HepG2 (cell line): Measurements from ENCODE around the gene TH. TPM values are rescaled to one million over a fixed set of nuclear protein-coding genes. Genes with fewer than 3 reads are reported as not detected.

Experiments
- GATA4 ChIP-seq: sonication (generic); IDR thresholded peaks from 2 replicates; pipeline ENCODE4 v1.6.1; 2016; ENCODE audit warnings: antibody characterized with exemption, low read depth, borderline replicate concordance
- GATAD1 ChIP-seq: IDR thresholded peaks from 2 replicates; pipeline ENCODE4 v1.6.1; 2016; ENCODE audit warnings: missing genetic modification reagents, missing compliant biosample characterization
- HDAC1 ChIP-seq: sonication (generic); formaldehyde crosslinking; IDR thresholded peaks from 2 replicates; pipeline ENCODE4 v1.5.1; 2020; ENCODE audit warnings: mild to moderate bottlenecking, missing genetic modification reagents
- HES4 ChIP-seq: sonication (generic); formaldehyde crosslinking; IDR thresholded peaks from 2 replicates; pipeline ENCODE4 v1.9.0; 2021; ENCODE audit warnings: mild to moderate bottlenecking, missing genetic modification reagents, borderline replicate concordance
- IRF2 ChIP-seq: IDR thresholded peaks from 2 replicates; pipeline ENCODE4 v1.6.1; 2018; ENCODE audit warnings: missing genetic modification reagents, missing compliant biosample characterization
- KAT8 ChIP-seq: IDR thresholded peaks from 2 replicates; pipeline ENCODE4 v1.6.1; 2016; ENCODE audit warnings: missing genetic modification reagents, missing compliant biosample characterization
- KDM2A ChIP-seq: sonication (generic); formaldehyde crosslinking; IDR thresholded peaks from 2 replicates; pipeline ENCODE4 v1.4.0; 2020; ENCODE audit warnings: low read depth, missing genetic modification reagents, borderline replicate concordance
- NPAS2 ChIP-seq: sonication (generic); formaldehyde crosslinking; IDR thresholded peaks from 2 replicates; pipeline ENCODE4 v1.8.0; 2022; ENCODE audit warnings: mild to moderate bottlenecking, missing genetic modification reagents, borderline replicate concordance
- RBFOX2 ChIP-seq: fragments of 200-400 bp; formaldehyde crosslinking; IDR thresholded peaks from 2 replicates; pipeline ENCODE4 v1.6.1; 2017; ENCODE audit warnings: low read depth, mild to moderate bottlenecking, low read length
- RBM22 ChIP-seq: fragments of 200-400 bp; formaldehyde crosslinking; optimal IDR thresholded peaks from 2 replicates; pipeline ENCODE3; 2017; ENCODE audit warnings: mild to moderate bottlenecking, low read length, moderate library complexity
- RBM39 ChIP-seq: fragments of 200-400 bp; formaldehyde crosslinking; IDR thresholded peaks from one replicate; pipeline ENCODE4 v1.6.1; 2018; ENCODE audit warnings: antibody characterized with exemption, mild to moderate bottlenecking, low read depth, low read length; ENCODE audit not compliant: poor library complexity, severe bottlenecking
- SNAPC2 ChIP-seq: sonication (generic); formaldehyde crosslinking; IDR thresholded peaks from 2 replicates; pipeline ENCODE4 v1.8.1; 2022; ENCODE audit warnings: mild to moderate bottlenecking, missing genetic modification reagents
- SSRP1 ChIP-seq: IDR thresholded peaks from 2 replicates; pipeline ENCODE4 v1.6.1; 2016; ENCODE audit warnings: control low read depth
- THYN1 ChIP-seq: sonication (generic); formaldehyde crosslinking; IDR thresholded peaks from 2 replicates; pipeline ENCODE4 v1.8.1; 2023; ENCODE audit warnings: low read depth, mild to moderate bottlenecking, moderate library complexity, missing genetic modification reagents, borderline replicate concordance
- ZBTB7B ChIP-seq: sonication (generic); formaldehyde crosslinking; IDR thresholded peaks from 2 replicates; pipeline ENCODE4 v1.4.0; 2020; ENCODE audit warnings: missing genetic modification reagents
- ZC3H4 ChIP-seq: sonication (generic); formaldehyde crosslinking; IDR thresholded peaks from 2 replicates; pipeline ENCODE4 v1.4.0; 2020; ENCODE audit warnings: missing genetic modification reagents, borderline replicate concordance
- ZNF260 ChIP-seq: sonication (generic); formaldehyde crosslinking; IDR thresholded peaks from 2 replicates; pipeline ENCODE4 v1.4.0; 2020; ENCODE audit warnings: missing genetic modification reagents, low read depth, mild to moderate bottlenecking, borderline replicate concordance
- ZNF274 ChIP-seq: sonication (generic); formaldehyde crosslinking; IDR thresholded peaks from 2 replicates; pipeline ENCODE4 v1.5.1; 2020; ENCODE audit warnings: mild to moderate bottlenecking, missing genetic modification reagents
- ZNF33A ChIP-seq: sonication (generic); formaldehyde crosslinking; IDR thresholded peaks from 2 replicates; pipeline ENCODE4 v1.5.1; 2020; ENCODE audit warnings: missing genetic modification reagents, mild to moderate bottlenecking, moderate library complexity, borderline replicate concordance
- ZNF546 ChIP-seq: sonication (generic); formaldehyde crosslinking; conservative IDR thresholded peaks from 2 replicates; pipeline ENCODE4 v1.8.1; 2023; ENCODE audit warnings: mild to moderate bottlenecking, missing genetic modification reagents
- ZNF629 ChIP-seq: sonication (generic); formaldehyde crosslinking; conservative IDR thresholded peaks from 2 replicates; pipeline ENCODE4 v1.5.0; 2020; ENCODE audit warnings: missing genetic modification reagents
- polyA plus RNA-seq, 8 experiments: library from polyadenylated mRNA; depleted of rRNA in 3 of 8; stranded (reverse) in 7 of 8; unstranded in 1 of 8; fragments of >200 nt; fragmentation: Illumina TruSeq in 4 of 8; extraction: Trizol in 4 of 8; gene quantifications; 2 replicates each; pipeline versions ENCODE4 v1.2.1 to v1.2.3, GENCODE V29; 2011 to 2016; ENCODE audit warnings: low read depth in 4 of 8, missing spikeins in 1 of 8, mixed read lengths in 1 of 8; ENCODE audit not compliant: insufficient read depth in 1 of 8
- total RNA-seq, 5 experiments: library from RNA; depleted of rRNA; stranded (reverse); fragments of >200 nt; fragmentation: Illumina TruSeq; extraction: Trizol; gene quantifications; 2 replicates each; pipeline ENCODE4 v1.2.3, GENCODE V29; 2016; ENCODE audit warnings: low read depth in 1 of 5
- TF ChIP-seq, protein P1 (sequence below): sonication (generic); formaldehyde crosslinking; IDR thresholded peaks from 2 replicates; pipeline ENCODE4 v1.8.1; 2023; ENCODE audit warnings: mild to moderate bottlenecking, missing genetic modification reagents, borderline replicate concordance
- TF ChIP-seq, protein P2 (sequence below): sonication (generic); formaldehyde crosslinking; IDR thresholded peaks from 2 replicates; pipeline ENCODE4 v1.5.1; 2020; ENCODE audit warnings: mild to moderate bottlenecking, moderate library complexity, missing genetic modification reagents
- TF ChIP-seq, protein P3 (sequence below): sonication (generic); formaldehyde crosslinking; IDR thresholded peaks from 2 replicates; pipeline ENCODE4 v1.8.0; 2022; ENCODE audit warnings: missing genetic modification reagents, mild to moderate bottlenecking, inconsistent platforms, borderline replicate concordance
- TF ChIP-seq, protein P4 (sequence below): IDR thresholded peaks from 2 replicates; pipeline ENCODE4 v1.6.1; 2016; ENCODE audit warnings: missing genetic modification reagents, missing compliant biosample characterization

The TH gene
- total and polyA plus RNA-seq, 2 of the 13 experiments (the other 11 are each of a cell fraction or from before 2014, with no cell fraction given), result 0.36 TPM; not detected in 1

DNA sequence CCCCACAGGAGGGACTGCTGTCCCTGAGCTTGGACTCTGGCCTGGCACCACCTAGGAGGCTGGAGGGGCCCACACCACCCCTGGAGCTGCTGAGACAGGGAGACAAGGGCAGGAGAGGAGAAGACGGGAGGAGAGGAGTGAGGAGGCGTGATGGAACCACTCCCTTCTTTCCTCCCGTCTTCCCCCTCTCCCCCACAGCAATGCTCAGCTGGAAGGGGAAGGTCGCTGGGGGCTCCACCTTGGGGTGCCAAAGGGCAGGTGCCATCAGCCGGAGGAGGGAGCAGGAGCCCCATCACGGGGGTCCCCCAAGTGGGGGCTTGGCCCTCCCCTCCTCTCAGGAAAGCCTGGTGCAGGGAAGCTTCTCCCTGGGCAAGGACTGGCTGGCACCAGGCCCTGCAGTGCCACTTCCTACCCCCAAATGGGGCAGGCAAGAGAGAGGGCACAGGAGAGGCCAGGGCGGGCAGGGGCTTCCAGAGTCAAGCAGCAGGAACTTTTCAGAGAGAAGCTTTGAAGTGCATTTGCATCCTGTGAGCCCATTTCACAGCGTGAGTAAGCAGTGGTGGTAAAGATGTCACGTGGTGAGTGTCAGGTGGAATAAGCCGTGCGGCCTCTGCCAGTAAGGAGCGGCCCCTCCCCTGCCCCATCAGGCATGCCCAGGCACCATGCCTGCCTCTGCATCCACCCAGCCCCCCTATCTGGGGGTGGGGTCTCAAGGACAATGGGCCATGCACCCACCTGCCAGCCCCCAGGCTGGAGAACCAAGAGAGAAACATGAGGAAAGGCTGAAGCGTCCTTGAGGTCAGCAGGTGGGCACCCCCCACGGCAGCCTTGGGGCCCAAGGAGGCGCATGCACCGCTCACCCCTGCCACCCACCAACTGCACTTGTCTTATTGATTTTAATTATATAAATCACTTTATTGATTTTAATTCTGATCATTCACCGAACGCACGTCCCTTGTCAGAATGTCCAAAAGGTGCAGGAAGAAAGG, 37.3 kb downstream of the TH start (continued):
- peak; percentile 69 for TF ChIP-seq RBFOX2
- peak; percentile 6 for TF ChIP-seq RBM39
- 0 out of 2 replicates have a peak, but pooled peaks have one; percentile 18 for TF ChIP-seq ZNF33A (CRISPR knock-in tag)
- TF ChIP-seq IRF2 (CRISPR knock-in tag), result 0 out of 2 replicates have a peak, but pooled peaks have one; percentile 21
- TF ChIP-seq NPAS2, result no peak
- TF ChIP-seq ZBTB7B, result peak; percentile 4; the same call in 1 of the 2 replicates
- TF ChIP-seq GATA4, result 0 out of 2 replicates have a peak, but pooled peaks have one; percentile 24
- peak; percentile 70 for TF ChIP-seq SSRP1 (CRISPR knock-in tag)
- TF ChIP-seq, protein P1, sequence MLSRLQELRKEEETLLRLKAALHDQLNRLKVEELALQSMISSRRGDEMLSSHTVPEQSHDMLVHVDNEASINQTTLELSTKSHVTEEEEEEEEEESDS, result 0 out of 2 replicates have a peak, but pooled peaks have one; percentile 50
- TF ChIP-seq, protein P2, sequence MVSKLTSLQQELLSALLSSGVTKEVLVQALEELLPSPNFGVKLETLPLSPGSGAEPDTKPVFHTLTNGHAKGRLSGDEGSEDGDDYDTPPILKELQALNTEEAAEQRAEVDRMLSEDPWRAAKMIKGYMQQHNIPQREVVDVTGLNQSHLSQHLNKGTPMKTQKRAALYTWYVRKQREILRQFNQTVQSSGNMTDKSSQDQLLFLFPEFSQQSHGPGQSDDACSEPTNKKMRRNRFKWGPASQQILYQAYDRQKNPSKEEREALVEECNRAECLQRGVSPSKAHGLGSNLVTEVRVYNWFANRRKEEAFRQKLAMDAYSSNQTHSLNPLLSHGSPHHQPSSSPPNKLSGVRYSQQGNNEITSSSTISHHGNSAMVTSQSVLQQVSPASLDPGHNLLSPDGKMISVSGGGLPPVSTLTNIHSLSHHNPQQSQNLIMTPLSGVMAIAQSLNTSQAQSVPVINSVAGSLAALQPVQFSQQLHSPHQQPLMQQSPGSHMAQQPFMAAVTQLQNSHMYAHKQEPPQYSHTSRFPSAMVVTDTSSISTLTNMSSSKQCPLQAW, result no peak
- TF ChIP-seq HDAC1 (CRISPR knock-in tag), result 0 out of 2 replicates have a peak, but pooled peaks have one; percentile 5
- TF ChIP-seq KAT8, result 0 out of 2 replicates have a peak, but pooled peaks have one; percentile 6
- TF ChIP-seq, protein P3, sequence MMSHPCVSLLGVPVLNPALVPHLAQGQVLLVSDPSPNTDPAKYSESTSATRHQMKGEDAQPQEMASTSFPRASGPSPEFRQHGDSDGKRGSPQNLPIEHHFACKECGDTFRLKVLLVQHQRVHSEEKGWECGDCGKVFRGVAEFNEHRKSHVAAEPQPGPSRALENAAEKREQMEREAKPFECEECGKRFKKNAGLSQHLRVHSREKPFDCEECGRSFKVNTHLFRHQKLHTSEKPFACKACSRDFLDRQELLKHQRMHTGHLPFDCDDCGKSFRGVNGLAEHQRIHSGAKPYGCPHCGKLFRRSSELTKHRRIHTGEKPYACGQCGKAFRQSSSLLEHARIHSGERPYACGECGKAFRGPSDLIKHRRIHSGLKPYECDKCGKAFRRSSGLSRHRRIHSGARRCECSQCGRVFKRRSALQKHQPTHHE (CRISPR knock-in tag), result 0 out of 2 replicates have a peak, but pooled peaks have one; percentile 27
- 0 out of 2 replicates have a peak, but pooled peaks have one; percentile 5 for TF ChIP-seq ZNF546 (CRISPR knock-in tag)
- TF ChIP-seq ZNF260 (CRISPR knock-in tag), result no peak
- no peak for TF ChIP-seq THYN1 (CRISPR knock-in tag)
- no peak for TF ChIP-seq GATAD1 (CRISPR knock-in tag)
- TF ChIP-seq RBM22, result peak; percentile 85
- peak; percentile 15; the same call in 1 of the 2 replicates for TF ChIP-seq KDM2A (CRISPR knock-in tag)
- TF ChIP-seq, protein P4, sequence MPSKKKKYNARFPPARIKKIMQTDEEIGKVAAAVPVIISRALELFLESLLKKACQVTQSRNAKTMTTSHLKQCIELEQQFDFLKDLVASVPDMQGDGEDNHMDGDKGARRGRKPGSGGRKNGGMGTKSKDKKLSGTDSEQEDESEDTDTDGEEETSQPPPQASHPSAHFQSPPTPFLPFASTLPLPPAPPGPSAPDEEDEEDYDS (CRISPR knock-in tag), result 0 out of 2 replicates have a peak, but pooled peaks have one; percentile 2
- 0 out of 2 replicates have a peak, but pooled peaks have one; percentile 23 for TF ChIP-seq ZNF274 (CRISPR knock-in tag)
- TF ChIP-seq SNAPC2 (CRISPR knock-in tag), result 0 out of 2 replicates have a peak, but pooled peaks have one; percentile 0
- peak; percentile 36; the same call in 1 of the 2 replicates for TF ChIP-seq HES4
- TF ChIP-seq ZC3H4 (CRISPR knock-in tag), result 0 out of 2 replicates have a peak, but pooled peaks have one; percentile 43
- TF ChIP-seq ZNF629, result peak; percentile 66
